Loucy (cell line): Measurements from ENCODE around the gene TENM4.

Experiments used
- CTCF ChIP-seq: fragments of 200-600 bp; sonication (generic); conservative IDR thresholded peaks from 2 replicates; pipeline ENCODE4 v1.5.1; 2014; ENCODE audit warnings: mild to moderate bottlenecking, antibody characterized with exemption, low read length
- EZH2phosphoT487 ChIP-seq: fragments of 200-600 bp; IDR thresholded peaks from 2 replicates; pipeline ENCODE4 v1.6.1; 2018; ENCODE audit warnings: antibody characterized with exemption, mild to moderate bottlenecking, moderate library complexity, borderline replicate concordance

DNA sequence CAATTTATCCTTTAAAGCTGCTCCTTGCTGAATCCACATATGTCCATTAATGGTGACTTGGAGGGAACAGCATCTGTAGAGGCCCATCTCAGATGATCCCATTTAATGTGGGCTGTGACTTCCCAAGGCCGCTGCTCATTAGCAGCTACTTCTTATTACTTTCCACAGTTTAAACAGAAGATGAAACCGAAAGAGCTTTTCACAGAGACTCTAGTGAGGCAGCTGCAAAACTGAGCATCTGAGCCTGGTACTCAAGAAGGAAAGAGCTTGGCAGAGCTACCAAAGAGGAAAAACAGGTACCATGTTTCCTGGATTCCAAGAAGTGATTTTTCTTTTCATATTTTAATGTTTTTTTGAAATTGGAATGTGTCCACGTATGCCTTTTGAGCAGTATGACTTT, 755.7 kb downstream of the TENM4 start:
- TF ChIP-seq CTCF = no peak
- TF ChIP-seq EZH2phosphoT487 = no peak
